Stimulated activated CD8-positive, alpha-beta memory T cell treated with anti-CD3 and anti-CD28 coated beads, Interleukin-4, amount 100 ng/mL, for 1 hour (primary cell): ENCODE results near the gene TAF11L8.
"Not testable (repeated sequence)": the region's sequence is repeated elsewhere in the genome, so short reads cannot be mapped to it uniquely, and the experiment has no call there.

Experiments used
- DNase-seq, 2 donors: peaks; one replicate each; pipeline ENCODE4 v3.0.0-alpha.2; 2020; ENCODE audit warnings: low read depth in 2 of 2, low spot score in 1 of 2

Gene TAF11L8

GRCh38 chr5:17590860-17591259, at the start of gene TAF11L8:
Gene TAF11L8 (minus strand): TSS chr5:17590960.
- not testable (repeated sequence) for DNase-seq

GRCh38 chr5:17634160-17634559, 43.4 kb upstream of the TAF11L8 start, which contains the start of gene TAF11L14:
Gene TAF11L14 (plus strand): TSS chr5:17634460.
- no peak for DNase-seq

GRCh38 chr5:17631788-17632187, 41.0 kb upstream of the TAF11L8 start, which contains the start of gene TAF11L13:
Gene TAF11L13 (plus strand): TSS chr5:17632088.
- not testable (repeated sequence) for DNase-seq

- DNase-seq = no peak
These were observed 34.9 kb upstream of the TAF11L8 start for GRCh38 chr5:17625686-17626085.

GRCh38 chr5:17620627-17621026, 29.9 kb upstream of the TAF11L8 start:
- DNase-seq = no peak

- no peak for DNase-seq
These were observed 28.6 kb upstream of the TAF11L8 start for GRCh38 chr5:17619354-17619753.

GRCh38 chr5:17614872-17615605, 24.3 kb upstream of the TAF11L8 start:
- DNase-seq = no peak

- DNase-seq = not testable (repeated sequence)
These were observed 19.3 kb upstream of the TAF11L8 start, which contains the start of gene TAF11L12 for GRCh38 chr5:17610092-17610491. Gene TAF11L12 (plus strand): TSS chr5:17610392.

- not testable (repeated sequence) for DNase-seq
These were observed 16.7 kb upstream of the TAF11L8 start for GRCh38 chr5:17607461-17607860.

- no peak for DNase-seq
These were observed 14.2 kb upstream of the TAF11L8 start for GRCh38 chr5:17604951-17605350.

GRCh38 chr5:17603880-17604279, 13.1 kb upstream of the TAF11L8 start, which contains the start of gene TAF11L11:
Gene TAF11L11 (plus strand): TSS chr5:17604183.
- DNase-seq = not testable (repeated sequence)

GRCh38 chr5:17597728-17598127, 7.0 kb upstream of the TAF11L8 start, which contains the start of gene TAF11L10:
Gene TAF11L10 (minus strand): TSS chr5:17597828.
- DNase-seq = not testable (repeated sequence)

- DNase-seq = not testable (repeated sequence)
These were observed 3.5 kb upstream of the TAF11L8 start, which contains the start of gene TAF11L9 for GRCh38 chr5:17594255-17594654. Gene TAF11L9 (minus strand): TSS chr5:17594394.

GRCh38 chr5:17585658-17586057, 5.1 kb downstream of the TAF11L8 start, which contains the start of gene TAF11L7:
Gene TAF11L7 (minus strand): TSS chr5:17585758.
- not testable (repeated sequence) for DNase-seq
